H1 (cell line): ENCODE data around the gene IQGAP3. TPM values are rescaled to one million over a fixed set of nuclear protein-coding genes. Genes with fewer than 3 reads are reported as not detected.

Experiments
- ATF2 ChIP-seq: IDR thresholded peaks from 2 replicates; pipeline ENCODE4 v1.6.1; 2012; ENCODE audit warnings: low read length, inconsistent platforms
- CHD7 ChIP-seq: fragments of 300-600 bp; sonication (generic); IDR thresholded peaks from 2 replicates; pipeline ENCODE4 v1.7.1; 2012; ENCODE audit warnings: low read length, moderate library complexity, mild to moderate bottlenecking, inconsistent platforms; ENCODE audit not compliant: insufficient replicate concordance
- EGR1 ChIP-seq: IDR thresholded peaks from 2 replicates; pipeline ENCODE4 v1.6.1; 2011; ENCODE audit warnings: low read depth, low read length, borderline replicate concordance
- FOSL1 ChIP-seq: IDR thresholded peaks from 2 replicates; pipeline ENCODE4 v1.6.1; 2011; ENCODE audit warnings: mild to moderate bottlenecking, low read depth, low read length, moderate library complexity; ENCODE audit not compliant: insufficient read depth
- GTF2F1 ChIP-seq: IDR thresholded peaks from 2 replicates; pipeline ENCODE4 v1.6.1; 2012; ENCODE audit warnings: low read depth, low read length, improper control_type of control experiment, borderline replicate concordance
- HDAC6 ChIP-seq: IDR thresholded peaks from one replicate; pipeline ENCODE4 v1.7.1; 2012; ENCODE audit warnings: low read depth, mild to moderate bottlenecking, inconsistent platforms, low read length, moderate library complexity
- NANOG ChIP-seq: IDR thresholded peaks from 2 replicates; pipeline ENCODE4 v1.6.1; 2011; ENCODE audit warnings: low read length, low read depth, mild to moderate bottlenecking, inconsistent platforms; ENCODE audit not compliant: insufficient read depth, poor library complexity, severe bottlenecking
- POLR2A ChIP-seq, 2 experiments: IDR thresholded peaks; 1 replicate in 1 of 2; 2 replicates in 1 of 2; pipeline ENCODE4 v1.6.1; 2011; ENCODE audit warnings: low read depth in 2 of 2, low read length in 2 of 2, mild to moderate bottlenecking in 2 of 2; ENCODE audit errors: control extremely low read depth in 1 of 2
- SP4 ChIP-seq: IDR thresholded peaks from 2 replicates; pipeline ENCODE4 v1.6.1; 2012; ENCODE audit warnings: low read length, inconsistent platforms
- polyA plus RNA-seq, 7 experiments: library from polyadenylated mRNA; depleted of rRNA in 3 of 7; stranded (reverse) in 5 of 7; unstranded in 2 of 7; fragments of >200 nt in 5 of 7; fragments of 200-250 nt in 2 of 7; gene quantifications; 1 replicate in 5 of 7; 2 replicates in 1 of 7; 4 replicates in 1 of 7; pipeline versions ENCODE4 v1.2.1 to v1.2.3, GENCODE V29; 2011 to 2013; ENCODE audit warnings: missing spikeins in 2 of 7, mixed read lengths in 2 of 7
- total RNA-seq: library from RNA; stranded (reverse); fragmentation: NEBNext Ultra II Directional; extraction: Animal tissue kit (Norgen Biotek cat#: 25700); gene quantifications from 2 replicates; pipeline ENCODE4 v1.2.1, GENCODE V29; 2021

Gene IQGAP3
- total and polyA plus RNA-seq, 2 of the 8 experiments (the other 6 are each of a cell fraction or from before 2014, with no cell fraction given), result 14.6 to 22.3 TPM

GRCh38 chr1:156571919-156572662, at the start of gene IQGAP3 (continued):
- no peak for TF ChIP-seq NANOG
- no peak for TF ChIP-seq FOSL1
- TF ChIP-seq POLR2A (IDR thresholded peaks at IDR 0.05; ENCODE audit: control extremely low read depth in 1 of 2, low read depth in 2 of 2, low read length in 2 of 2), result no peak; a peak in 1 of 3 replicates
- TF ChIP-seq HDAC6, result no peak
- TF ChIP-seq CHD7, result no peak
- no peak for TF ChIP-seq GTF2F1
- TF ChIP-seq EGR1, result no peak
- no peak for TF ChIP-seq SP4
- no peak for TF ChIP-seq ATF2
